K562 (cell line): ENCODE measurements around the gene RPUSD1. TPM values are rescaled to one million over a fixed set of nuclear protein-coding genes. Genes with fewer than 3 reads are reported as not detected.

Experiments
- ETV6 ChIP-seq, 3 experiments: fragments of 150-350 bp in 1 of 3; sonication (generic) in 1 of 3; formaldehyde crosslinking in 1 of 3; IDR thresholded peaks; 2 replicates each; pipeline versions ENCODE4 v1.6.1 to v1.8.0; 2014 to 2022; ENCODE audit warnings: borderline replicate concordance in 2 of 3, low read depth in 2 of 3, antibody characterized with exemption in 1 of 3, low read length in 1 of 3, mild to moderate bottlenecking in 1 of 3, missing genetic modification reagents in 1 of 3
- MXI1 ChIP-seq: IDR thresholded peaks from 2 replicates; pipeline ENCODE4 v1.6.1; 2011; ENCODE audit warnings: low read depth, mild to moderate bottlenecking, improper control_type of control experiment, low read length
- NCOA2 ChIP-seq, 2 experiments: fragments of 450-650 bp; IDR thresholded peaks; 2 replicates each; pipeline ENCODE4 v1.6.1; 2018; ENCODE audit warnings: mild to moderate bottlenecking in 2 of 2, moderate library complexity in 1 of 2; ENCODE audit not compliant: partially characterized antibody in 2 of 2
- NCOA4 ChIP-seq: fragments of 450-650 bp; IDR thresholded peaks from 2 replicates; pipeline ENCODE4 v1.6.1; 2018; ENCODE audit warnings: mild to moderate bottlenecking; ENCODE audit not compliant: partially characterized antibody
- RBM15 ChIP-seq: fragments of 200-400 bp; formaldehyde crosslinking; IDR thresholded peaks from 2 replicates; pipeline ENCODE4 v1.6.1; 2018; ENCODE audit warnings: mild to moderate bottlenecking, low read length, moderate library complexity; ENCODE audit not compliant: insufficient read depth
- SMAD4 ChIP-seq: fragments of 250-450 bp; sonication (Bioruptor Pico); conservative IDR thresholded peaks from 2 replicates; pipeline ENCODE4 v1.8.0; 2021; ENCODE audit warnings: inconsistent platforms, mild to moderate bottlenecking, moderate library complexity
- ZFP36 ChIP-seq: fragments of 150-350 bp; IDR thresholded peaks from 2 replicates; pipeline ENCODE4 v1.6.1; 2018; ENCODE audit warnings: low read length, low read depth; ENCODE audit not compliant: partially characterized antibody
- ZNF347 ChIP-seq: fragments of 450-650 bp; formaldehyde crosslinking; IDR thresholded peaks from 2 replicates; pipeline ENCODE4 v1.4.0; 2020; ENCODE audit warnings: low read depth, mild to moderate bottlenecking, moderate library complexity
- ZNF707 ChIP-seq: fragments of 250-450 bp; sonication (Bioruptor Pico); conservative IDR thresholded peaks from 2 replicates; pipeline ENCODE4 v1.8.0; 2022; ENCODE audit warnings: inconsistent platforms, mild to moderate bottlenecking, moderate library complexity
- ZNF785 ChIP-seq: fragments of 250-450 bp; sonication (Bioruptor Pico); IDR thresholded peaks from 2 replicates; pipeline ENCODE4 v1.4.0; 2020; ENCODE audit warnings: mild to moderate bottlenecking
- polyA plus RNA-seq, 8 experiments: library from polyadenylated mRNA; depleted of rRNA in 4 of 8; stranded (reverse) in 5 of 8; unstranded in 3 of 8; fragments of >200 nt; fragmentation: Nextera tagmentation in 2 of 8; fragmentation: Illumina TruSeq in 1 of 8; extraction: Ambion mirVana in 2 of 8; extraction: Trizol in 1 of 8; gene quantifications; 2 replicates each; pipeline versions ENCODE4 v1.2.1 to v1.2.3, GENCODE V29; 2011 to 2014; ENCODE audit warnings: inconsistent platforms in 1 of 8, missing spikeins in 1 of 8
- total RNA-seq, 7 experiments: library from RNA; depleted of rRNA in 6 of 7; stranded (reverse); fragments of >200 nt in 6 of 7; fragmentation: Illumina TruSeq in 2 of 7; extraction: Trizol in 2 of 7; gene quantifications; 2 replicates each; pipeline versions ENCODE4 v1.2.1 to v1.2.3, GENCODE V29; 2011 to 2021; ENCODE audit warnings: low replicate concordance in 1 of 7
- TF ChIP-seq, protein P1 (sequence below): fragments of 450-650 bp; IDR thresholded peaks from one replicate; pipeline ENCODE4 v1.6.1; 2018; ENCODE audit warnings: mild to moderate bottlenecking, moderate library complexity; ENCODE audit not compliant: partially characterized antibody
- TF ChIP-seq, protein P2 (sequence below), 3 experiments: IDR thresholded peaks in 2 of 3; conservative IDR thresholded peaks in 1 of 3; 2 replicates each; pipeline ENCODE4 v1.5.1; 2011 to 2012; ENCODE audit warnings: low read length in 3 of 3, mild to moderate bottlenecking in 3 of 3, control low read depth in 2 of 3, improper control_type of control experiment in 1 of 3, inconsistent platforms in 1 of 3, low read depth in 1 of 3, mixed read lengths in 1 of 3, moderate library complexity in 1 of 3; ENCODE audit not compliant: insufficient read depth in 2 of 3
- TF ChIP-seq, protein P3 (sequence below): fragments of 450-650 bp; formaldehyde crosslinking; conservative IDR thresholded peaks from 2 replicates; pipeline ENCODE4 v1.4.0; 2022; ENCODE audit warnings: mild to moderate bottlenecking, missing genetic modification characterization
- TF ChIP-seq, protein P4 (sequence below): sonication (generic); formaldehyde crosslinking; IDR thresholded peaks from 2 replicates; pipeline ENCODE4 v1.8.0; 2023; ENCODE audit warnings: mild to moderate bottlenecking, missing genetic modification reagents
- TF ChIP-seq, protein P5 (sequence below): fragments of 450-650 bp; formaldehyde crosslinking; IDR thresholded peaks from 2 replicates; pipeline ENCODE4 v1.4.0; 2022; ENCODE audit warnings: mild to moderate bottlenecking, moderate library complexity
- TF ChIP-seq, protein P6 (sequence below): fragments of 250-450 bp; sonication (Bioruptor Pico); IDR thresholded peaks from 2 replicates; pipeline ENCODE4 v1.5.0; 2022; ENCODE audit warnings: mild to moderate bottlenecking

RPUSD1 gene
- total and polyA plus RNA-seq, 9 of the 15 experiments (the other 6 are each of a cell fraction or from before 2014, with no cell fraction given): 0.45 to 56.6 (median 12.0) TPM

DNA sequence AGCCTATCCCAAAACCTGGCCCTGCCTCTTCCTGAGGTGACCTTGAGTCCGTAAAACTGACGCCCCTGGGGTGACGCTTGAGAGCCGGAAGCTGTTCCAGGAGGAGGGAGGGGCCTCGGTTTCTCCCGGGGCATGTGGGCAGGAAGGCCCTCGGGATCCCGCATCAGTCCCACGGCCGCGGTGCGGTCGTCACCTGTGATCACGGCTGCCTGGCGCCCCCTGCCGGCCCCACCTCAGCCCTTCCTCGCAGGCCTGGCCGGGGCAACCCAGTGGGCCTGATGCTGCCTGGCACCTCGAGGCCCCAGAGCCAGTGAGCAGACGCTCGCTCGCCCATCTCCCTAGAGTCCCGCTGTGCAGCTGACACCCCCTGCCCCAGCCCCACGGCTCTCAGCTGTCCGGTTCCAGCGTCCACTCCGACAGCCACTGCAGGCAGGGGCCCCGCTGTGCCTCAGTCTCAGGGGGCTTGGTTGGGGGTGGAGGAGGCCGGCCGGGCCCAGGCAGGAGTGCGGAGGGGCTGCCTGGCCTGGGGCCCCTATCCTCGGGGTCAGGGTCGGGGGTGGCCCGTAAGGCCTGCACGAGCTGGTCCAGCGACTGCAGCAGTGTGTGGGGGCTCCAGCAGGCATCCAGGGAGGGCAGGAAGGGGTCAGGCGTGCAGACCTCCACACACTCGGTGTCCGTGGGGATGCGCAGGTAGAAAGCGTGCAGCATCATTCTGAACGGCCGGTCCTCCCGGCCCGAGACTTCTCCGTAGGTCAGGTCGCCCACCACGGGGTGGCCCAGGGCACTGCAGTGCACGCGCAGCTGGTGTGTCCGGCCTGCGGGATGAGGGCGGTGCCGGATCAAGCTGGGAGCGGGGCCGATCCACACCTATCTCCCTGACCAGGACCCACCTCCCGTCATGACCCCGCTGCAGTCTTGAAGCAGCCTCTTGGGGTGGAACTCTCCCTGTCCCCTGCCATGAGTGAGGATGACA is 2.3 kb downstream of the RPUSD1 start (continued):
- TF ChIP-seq, protein P1, sequence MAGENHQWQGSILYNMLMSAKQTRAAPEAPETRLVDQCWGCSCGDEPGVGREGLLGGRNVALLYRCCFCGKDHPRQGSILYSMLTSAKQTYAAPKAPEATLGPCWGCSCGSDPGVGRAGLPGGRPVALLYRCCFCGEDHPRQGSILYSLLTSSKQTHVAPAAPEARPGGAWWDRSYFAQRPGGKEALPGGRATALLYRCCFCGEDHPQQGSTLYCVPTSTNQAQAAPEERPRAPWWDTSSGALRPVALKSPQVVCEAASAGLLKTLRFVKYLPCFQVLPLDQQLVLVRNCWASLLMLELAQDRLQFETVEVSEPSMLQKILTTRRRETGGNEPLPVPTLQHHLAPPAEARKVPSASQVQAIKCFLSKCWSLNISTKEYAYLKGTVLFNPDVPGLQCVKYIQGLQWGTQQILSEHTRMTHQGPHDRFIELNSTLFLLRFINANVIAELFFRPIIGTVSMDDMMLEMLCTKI: no peak
- TF ChIP-seq, protein P2, sequence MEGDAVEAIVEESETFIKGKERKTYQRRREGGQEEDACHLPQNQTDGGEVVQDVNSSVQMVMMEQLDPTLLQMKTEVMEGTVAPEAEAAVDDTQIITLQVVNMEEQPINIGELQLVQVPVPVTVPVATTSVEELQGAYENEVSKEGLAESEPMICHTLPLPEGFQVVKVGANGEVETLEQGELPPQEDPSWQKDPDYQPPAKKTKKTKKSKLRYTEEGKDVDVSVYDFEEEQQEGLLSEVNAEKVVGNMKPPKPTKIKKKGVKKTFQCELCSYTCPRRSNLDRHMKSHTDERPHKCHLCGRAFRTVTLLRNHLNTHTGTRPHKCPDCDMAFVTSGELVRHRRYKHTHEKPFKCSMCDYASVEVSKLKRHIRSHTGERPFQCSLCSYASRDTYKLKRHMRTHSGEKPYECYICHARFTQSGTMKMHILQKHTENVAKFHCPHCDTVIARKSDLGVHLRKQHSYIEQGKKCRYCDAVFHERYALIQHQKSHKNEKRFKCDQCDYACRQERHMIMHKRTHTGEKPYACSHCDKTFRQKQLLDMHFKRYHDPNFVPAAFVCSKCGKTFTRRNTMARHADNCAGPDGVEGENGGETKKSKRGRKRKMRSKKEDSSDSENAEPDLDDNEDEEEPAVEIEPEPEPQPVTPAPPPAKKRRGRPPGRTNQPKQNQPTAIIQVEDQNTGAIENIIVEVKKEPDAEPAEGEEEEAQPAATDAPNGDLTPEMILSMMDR (IDR thresholded peaks at IDR 0.05 in 2 of 3, conservative IDR thresholded peaks at IDR 0.05 in 1 of 3; ENCODE audit: insufficient read depth in 2 of 3, low read depth in 1 of 3, low read length in 3 of 3): peak; percentile 82 to 88 (median 83)
- no peak for TF ChIP-seq SMAD4 (CRISPR knock-in tag)
- no peak for TF ChIP-seq ZNF707 (CRISPR knock-in tag)
- TF ChIP-seq, protein P3, sequence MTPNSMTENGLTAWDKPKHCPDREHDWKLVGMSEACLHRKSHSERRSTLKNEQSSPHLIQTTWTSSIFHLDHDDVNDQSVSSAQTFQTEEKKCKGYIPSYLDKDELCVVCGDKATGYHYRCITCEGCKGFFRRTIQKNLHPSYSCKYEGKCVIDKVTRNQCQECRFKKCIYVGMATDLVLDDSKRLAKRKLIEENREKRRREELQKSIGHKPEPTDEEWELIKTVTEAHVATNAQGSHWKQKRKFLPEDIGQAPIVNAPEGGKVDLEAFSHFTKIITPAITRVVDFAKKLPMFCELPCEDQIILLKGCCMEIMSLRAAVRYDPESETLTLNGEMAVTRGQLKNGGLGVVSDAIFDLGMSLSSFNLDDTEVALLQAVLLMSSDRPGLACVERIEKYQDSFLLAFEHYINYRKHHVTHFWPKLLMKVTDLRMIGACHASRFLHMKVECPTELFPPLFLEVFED (CRISPR knock-in tag): no peak
- TF ChIP-seq, protein P4, sequence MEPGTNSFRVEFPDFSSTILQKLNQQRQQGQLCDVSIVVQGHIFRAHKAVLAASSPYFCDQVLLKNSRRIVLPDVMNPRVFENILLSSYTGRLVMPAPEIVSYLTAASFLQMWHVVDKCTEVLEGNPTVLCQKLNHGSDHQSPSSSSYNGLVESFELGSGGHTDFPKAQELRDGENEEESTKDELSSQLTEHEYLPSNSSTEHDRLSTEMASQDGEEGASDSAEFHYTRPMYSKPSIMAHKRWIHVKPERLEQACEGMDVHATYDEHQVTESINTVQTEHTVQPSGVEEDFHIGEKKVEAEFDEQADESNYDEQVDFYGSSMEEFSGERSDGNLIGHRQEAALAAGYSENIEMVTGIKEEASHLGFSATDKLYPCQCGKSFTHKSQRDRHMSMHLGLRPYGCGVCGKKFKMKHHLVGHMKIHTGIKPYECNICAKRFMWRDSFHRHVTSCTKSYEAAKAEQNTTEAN (CRISPR knock-in tag): no peak
- no peak for TF ChIP-seq ETV6 (IDR thresholded peaks at IDR 0.05; ENCODE audit: borderline replicate concordance in 1 of 2, low read depth in 2 of 2, low read length in 1 of 2)
- TF ChIP-seq ETV6 (CRISPR knock-in tag; IDR thresholded peaks at IDR 0.05; ENCODE audit: borderline replicate concordance): no peak
- TF ChIP-seq, protein P5, sequence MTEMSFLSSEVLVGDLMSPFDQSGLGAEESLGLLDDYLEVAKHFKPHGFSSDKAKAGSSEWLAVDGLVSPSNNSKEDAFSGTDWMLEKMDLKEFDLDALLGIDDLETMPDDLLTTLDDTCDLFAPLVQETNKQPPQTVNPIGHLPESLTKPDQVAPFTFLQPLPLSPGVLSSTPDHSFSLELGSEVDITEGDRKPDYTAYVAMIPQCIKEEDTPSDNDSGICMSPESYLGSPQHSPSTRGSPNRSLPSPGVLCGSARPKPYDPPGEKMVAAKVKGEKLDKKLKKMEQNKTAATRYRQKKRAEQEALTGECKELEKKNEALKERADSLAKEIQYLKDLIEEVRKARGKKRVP (CRISPR knock-in tag): no peak
- no peak for TF ChIP-seq MXI1
- no peak for TF ChIP-seq ZNF785
- no peak for TF ChIP-seq NCOA2 (IDR thresholded peaks at IDR 0.05; ENCODE audit: partially characterized antibody in 2 of 2)
- no peak for TF ChIP-seq ZFP36
- TF ChIP-seq RBM15: no peak
- TF ChIP-seq, protein P6, sequence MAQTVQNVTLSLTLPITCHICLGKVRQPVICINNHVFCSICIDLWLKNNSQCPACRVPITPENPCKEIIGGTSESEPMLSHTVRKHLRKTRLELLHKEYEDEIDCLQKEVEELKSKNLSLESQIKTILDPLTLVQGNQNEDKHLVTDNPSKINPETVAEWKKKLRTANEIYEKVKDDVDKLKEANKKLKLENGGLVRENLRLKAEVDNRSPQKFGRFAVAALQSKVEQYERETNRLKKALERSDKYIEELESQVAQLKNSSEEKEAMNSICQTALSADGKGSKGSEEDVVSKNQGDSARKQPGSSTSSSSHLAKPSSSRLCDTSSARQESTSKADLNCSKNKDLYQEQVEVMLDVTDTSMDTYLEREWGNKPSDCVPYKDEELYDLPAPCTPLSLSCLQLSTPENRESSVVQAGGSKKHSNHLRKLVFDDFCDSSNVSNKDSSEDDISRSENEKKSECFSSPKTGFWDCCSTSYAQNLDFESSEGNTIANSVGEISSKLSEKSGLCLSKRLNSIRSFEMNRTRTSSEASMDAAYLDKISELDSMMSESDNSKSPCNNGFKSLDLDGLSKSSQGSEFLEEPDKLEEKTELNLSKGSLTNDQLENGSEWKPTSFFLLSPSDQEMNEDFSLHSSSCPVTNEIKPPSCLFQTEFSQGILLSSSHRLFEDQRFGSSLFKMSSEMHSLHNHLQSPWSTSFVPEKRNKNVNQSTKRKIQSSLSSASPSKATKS (CRISPR knock-in tag): no peak
- TF ChIP-seq NCOA4: no peak
- no peak for TF ChIP-seq ZNF347
